Endothelial cell (in vitro differentiated cells): ENCODE data around the gene PKD2L1. TPM values are rescaled to one million over a fixed set of nuclear protein-coding genes. Genes with fewer than 3 reads are reported as not detected.

ENCODE experiments used
- DNase-seq: peaks from one replicate; pipeline ENCODE4 v3.0.0; 2021; ENCODE audit warnings: low spot score
- H3K27ac Mint-ChIP-seq: one replicate; pipeline ENCODE4 v1.8.0; 2021; ENCODE audit warnings: mixed read lengths, inconsistent platforms; ENCODE audit not compliant: unreplicated experiment
- H3K27me3 Mint-ChIP-seq: one replicate; pipeline ENCODE4 v1.8.0; 2021; ENCODE audit warnings: mild to moderate bottlenecking, moderate library complexity, mixed read lengths, inconsistent platforms; ENCODE audit not compliant: unreplicated experiment
- H3K36me3 Mint-ChIP-seq: one replicate; pipeline ENCODE4 v1.8.0; 2021; ENCODE audit warnings: mild to moderate bottlenecking, low read depth, mixed read lengths, inconsistent platforms; ENCODE audit not compliant: unreplicated experiment
- H3K4me1 Mint-ChIP-seq: one replicate; pipeline ENCODE4 v1.8.0; 2021; ENCODE audit warnings: mild to moderate bottlenecking, mixed read lengths, inconsistent platforms; ENCODE audit not compliant: unreplicated experiment
- H3K4me3 Mint-ChIP-seq: one replicate; pipeline ENCODE4 v1.8.0; 2021; ENCODE audit warnings: mild to moderate bottlenecking, mixed read lengths, inconsistent platforms; ENCODE audit not compliant: unreplicated experiment
- H3K9me3 Mint-ChIP-seq: one replicate; pipeline ENCODE4 v1.8.0; 2021; ENCODE audit warnings: mixed read lengths, inconsistent platforms; ENCODE audit not compliant: unreplicated experiment
- CTCF ChIP-seq: fragments of 200-600 bp; sonication (generic); IDR thresholded peaks from one replicate; pipeline ENCODE4 v1.5.0; 2021; ENCODE audit warnings: antibody characterized with exemption; ENCODE audit not compliant: unreplicated experiment
- total RNA-seq: library from RNA; stranded (reverse); fragmentation: NEBNext Ultra II Directional; extraction: Animal tissue kit (Norgen Biotek cat#: 25700); gene quantifications from one replicate; pipeline ENCODE4 v1.2.1, GENCODE V29; 2021; ENCODE audit not compliant: unreplicated experiment

The PKD2L1 gene
- total RNA-seq, 1 donor from 2014 or later: 0.44 TPM

GRCh38 chr10:100340948-100341847, 11.2 kb upstream of the PKD2L1 start:
- no peak for DNase-seq

GRCh38 chr10:100339236-100339635, 9.2 kb upstream of the PKD2L1 start:
- no peak for DNase-seq
- Mint-ChIP-seq H3K27ac (no peak overlapping the region), H3K4me3 (no peak overlapping the region), H3K4me1 (peaks cover 17% of the 10 kb centered on the region), H3K27me3 (no peaks in the 10 kb centered on the region), H3K36me3 (no peaks in the 10 kb centered on the region), H3K9me3 (no peaks in the 10 kb centered on the region)
- no peak for TF ChIP-seq CTCF

More at GRCh38 chr10:100340948-100341847, 11.2 kb upstream of the PKD2L1 start:
- H3K27me3 Mint-ChIP-seq: peaks cover 8% of the 10 kb centered on the region
- peaks cover 3% of the 10 kb centered on the region for H3K36me3 Mint-ChIP-seq
- no peak overlapping the region for H3K4me3 Mint-ChIP-seq
- H3K9me3 Mint-ChIP-seq: no peaks in the 10 kb centered on the region
- H3K4me1 Mint-ChIP-seq: peaks cover 34% of the 10 kb centered on the region
- TF ChIP-seq CTCF: no peak
- H3K27ac Mint-ChIP-seq: no peak overlapping the region

GRCh38 chr10:100338434-100339036, 8.5 kb upstream of the PKD2L1 start:
- Mint-ChIP-seq H3K4me1 (peaks cover 17% of the 10 kb centered on the region), H3K27ac (no peak overlapping the region), H3K4me3 (no peak overlapping the region), H3K9me3 (no peaks in the 10 kb centered on the region), H3K36me3 (no peaks in the 10 kb centered on the region), H3K27me3 (no peaks in the 10 kb centered on the region)
- peak; percentile 90 for TF ChIP-seq CTCF
- peak; percentile 85 for DNase-seq

- Mint-ChIP-seq H3K4me1 (peaks cover 6% of the 10 kb centered on the region), H3K9me3 (no peaks in the 10 kb centered on the region), H3K27me3 (no peaks in the 10 kb centered on the region), H3K4me3 (no peak overlapping the region), H3K36me3 (no peaks in the 10 kb centered on the region), H3K27ac (no peak overlapping the region)
- DNase-seq: no peak
- no peak for TF ChIP-seq CTCF
Observed at GRCh38 chr10:100334762-100335161, 4.7 kb upstream of the PKD2L1 start.
